Measurements from ENCODE around the gene KRT73.

KRT73 gene

DNA sequence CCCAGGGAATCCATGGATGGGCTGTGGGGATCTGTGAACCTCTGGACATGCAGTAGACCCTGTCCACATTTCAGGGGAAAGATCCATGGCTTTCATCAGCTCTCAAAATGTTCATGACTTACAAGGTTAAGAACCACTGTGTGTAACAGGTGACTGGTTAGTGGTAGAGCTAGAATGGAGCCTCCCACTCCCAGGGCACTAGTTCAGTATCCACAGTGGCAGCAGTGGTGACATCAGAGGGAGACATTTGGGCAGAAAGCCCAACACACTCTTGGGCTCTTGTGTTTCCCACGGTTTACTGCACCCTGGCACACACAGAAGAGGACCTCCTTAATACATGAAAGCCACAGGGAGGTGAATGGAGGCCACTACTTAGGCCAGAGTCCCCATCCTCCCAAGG lies 53.8 kb downstream of the KRT73 start:
- no peak for DNase-seq

DNA sequence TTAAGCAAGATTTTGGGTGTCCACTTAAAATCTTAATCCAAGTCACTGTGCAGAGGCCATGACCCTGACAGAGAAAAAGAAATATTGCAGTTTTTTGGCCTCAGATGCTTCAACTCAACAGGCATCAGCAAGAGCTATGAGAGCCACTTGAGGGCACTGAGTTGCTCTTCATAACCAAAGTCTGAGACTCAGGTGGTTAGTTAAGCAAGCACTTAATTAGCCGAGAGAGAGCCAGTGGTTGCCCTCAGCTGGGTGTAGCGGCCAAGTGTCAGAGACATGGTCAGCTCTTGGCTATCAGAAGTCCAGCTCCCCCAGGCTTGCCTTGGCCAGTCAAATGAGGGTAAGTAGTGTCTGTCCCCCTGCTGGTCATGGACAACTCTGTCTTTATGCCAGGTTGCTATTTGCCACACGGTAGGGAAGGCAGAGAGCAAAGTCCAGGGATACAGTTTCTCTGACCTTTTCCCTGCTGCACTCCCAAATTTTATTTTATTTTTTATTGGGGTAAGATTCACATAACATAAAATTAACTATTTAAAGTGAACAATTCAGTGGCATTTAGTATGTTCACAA lies 56.4 kb downstream of the KRT73 start:
- DNase-seq: no peak

DNA sequence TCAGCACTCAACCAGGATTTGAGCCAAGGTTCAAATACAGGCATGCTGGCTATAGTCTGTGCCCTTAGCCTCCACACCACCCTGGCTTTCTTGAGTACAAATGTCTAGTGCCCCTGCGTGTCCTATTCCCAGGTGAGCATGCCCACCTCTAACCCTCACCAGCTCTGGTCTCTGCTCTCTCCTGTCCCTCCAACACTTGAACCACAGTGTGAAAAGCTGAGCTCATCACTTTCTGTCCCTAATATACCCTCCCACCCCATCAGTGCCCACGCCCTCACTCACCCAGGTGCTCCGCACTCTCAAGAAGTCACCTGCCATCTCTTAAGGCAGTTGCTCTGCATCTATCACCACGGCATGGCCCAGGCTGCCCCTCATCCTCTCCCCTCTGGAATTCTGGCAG lies 58.4 kb downstream of the KRT73 start:
- no peak for DNase-seq

DNA sequence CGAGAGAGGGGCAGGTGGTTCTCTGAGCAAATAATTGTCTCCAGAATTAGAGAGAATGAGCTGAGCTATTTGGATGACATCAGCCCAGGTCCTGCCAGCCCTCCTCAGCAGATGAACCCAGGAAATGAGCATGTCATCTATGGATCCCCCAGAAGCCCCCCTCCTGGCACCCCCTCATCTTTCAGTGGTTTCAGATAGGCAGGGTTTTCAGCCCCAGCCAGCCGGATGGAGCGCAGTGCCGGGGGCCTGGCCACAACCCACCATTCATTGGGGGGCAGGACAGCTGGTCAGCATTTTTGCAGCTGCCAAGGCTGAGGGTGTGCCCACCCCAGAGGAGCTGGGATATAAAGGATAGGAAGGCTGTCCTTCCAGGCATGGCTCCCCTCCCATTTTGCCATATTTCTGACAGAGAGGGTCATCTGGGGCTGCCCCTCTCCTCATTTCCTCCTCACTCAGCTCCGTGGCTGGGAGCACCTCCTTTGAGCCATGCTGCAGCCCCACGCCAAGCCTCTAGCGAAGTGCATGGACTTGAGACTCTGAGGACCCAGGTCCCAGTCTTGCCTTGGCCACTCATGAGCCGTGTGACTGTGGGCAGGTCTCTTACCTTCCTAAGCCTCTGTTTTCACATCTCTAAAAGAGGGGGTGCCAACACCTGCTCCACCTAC lies 59.4 kb downstream of the KRT73 start:
- no peak for DNase-seq

All from GF-D8 (cell line).